DMS153 treated with DMSO at 0.1 percent for 48 hours (cell line): ENCODE measurements around the gene KBTBD13.

Experiments
- DNase-seq: peaks from one replicate; lab custom pipeline; 2025; ENCODE audit not compliant: unreplicated experiment; lab: John Stamatoyannopoulos, UW

Gene KBTBD13

GRCh38 chr15:65105038-65105437 lies 28.5 kb downstream of the KBTBD13 start:
- no peak for DNase-seq

GRCh38 chr15:65106011-65106590 lies 29.6 kb downstream of the KBTBD13 start:
- DNase-seq: no peak

GRCh38 chr15:65110676-65111292 lies 34.2 kb downstream of the KBTBD13 start:
- DNase-seq: no peak

GRCh38 chr15:65115086-65115485 lies 38.5 kb downstream of the KBTBD13 start, which contains the start of gene UBAP1L:
Gene UBAP1L, minus strand, starts transcription at chr15:65115200. Its CDS starts 8,985 bp downstream, at chr15:65106215.
- no peak for DNase-seq

- no peak for DNase-seq
Measured at GRCh38 chr15:65115542-65115941, 39.0 kb downstream of the KBTBD13 start.
